GM19372 (cell line): Measurements from ENCODE around the gene ADH1A.
"Not testable (repeated sequence)": the region's sequence is repeated elsewhere in the genome, so short reads cannot be mapped to it uniquely, and the experiment has no call there.

Experiments
- ATAC-seq: cut with Tn5 transposase; IDR thresholded peaks from one replicate; pipeline ENCODE4 v1.9.1; 2021; ENCODE audit warnings: mild to moderate bottlenecking, low read depth, moderate library complexity; ENCODE audit not compliant: unreplicated experiment

The ADH1A gene

DNA sequence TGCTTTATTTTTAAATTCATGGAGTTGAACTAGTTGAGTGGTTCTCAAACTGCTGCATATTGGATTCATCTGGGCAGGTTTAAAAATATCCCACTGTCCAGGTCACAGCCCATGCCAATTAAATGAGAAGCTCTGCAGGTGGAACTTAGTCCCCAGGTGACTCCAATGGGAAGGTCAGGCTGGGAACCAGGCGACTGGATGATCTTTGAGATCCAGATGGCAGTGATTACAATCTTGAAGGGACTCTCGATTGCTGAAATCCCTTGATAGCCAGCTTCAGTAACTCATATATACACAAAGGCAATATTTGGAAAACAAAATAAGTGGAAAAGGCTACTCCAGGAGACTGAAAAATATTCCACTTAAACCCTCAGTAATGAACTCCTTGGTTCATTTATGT, 8.1 kb downstream of the ADH1A start:
- no peak for ATAC-seq

DNA sequence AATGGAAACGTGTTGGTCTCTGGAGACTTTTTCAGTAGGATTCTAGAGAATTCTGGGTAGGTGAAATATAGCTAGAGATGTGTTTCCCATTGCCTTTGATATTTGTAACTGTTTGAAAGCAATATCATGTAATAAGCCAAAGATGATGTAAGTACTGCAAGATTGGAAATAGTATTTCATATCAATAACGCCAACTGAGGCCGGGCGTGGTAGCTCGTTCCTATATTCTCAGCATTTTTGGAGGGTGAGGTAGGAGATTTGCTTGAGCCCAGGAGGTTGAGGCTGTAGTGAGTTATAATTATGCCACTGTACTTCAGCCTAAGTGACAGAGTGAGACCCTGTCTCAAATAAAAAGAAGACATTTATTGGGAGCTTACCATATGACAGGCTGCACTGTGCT, 9.5 kb downstream of the ADH1A start:
- ATAC-seq = no peak

DNA sequence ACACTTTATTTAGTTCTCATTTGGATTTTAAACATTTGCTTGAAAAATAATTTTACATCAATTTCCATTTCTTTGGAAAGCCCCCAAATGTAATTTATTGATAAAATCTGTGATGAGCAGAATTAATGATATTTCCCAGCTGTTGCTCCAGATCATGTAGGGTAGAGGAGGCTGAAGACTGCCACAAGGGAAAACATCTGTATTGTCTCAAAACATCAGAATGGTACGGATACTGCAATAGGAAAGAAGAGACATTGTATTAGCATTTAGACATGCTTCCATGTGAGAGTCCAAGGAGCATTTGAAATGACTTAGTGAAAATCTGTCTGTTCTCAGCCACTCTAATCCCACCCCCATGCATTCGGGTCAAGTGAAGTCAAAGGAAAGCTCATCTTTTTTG, 14.4 kb downstream of the ADH1A start:
- ATAC-seq = no peak

DNA sequence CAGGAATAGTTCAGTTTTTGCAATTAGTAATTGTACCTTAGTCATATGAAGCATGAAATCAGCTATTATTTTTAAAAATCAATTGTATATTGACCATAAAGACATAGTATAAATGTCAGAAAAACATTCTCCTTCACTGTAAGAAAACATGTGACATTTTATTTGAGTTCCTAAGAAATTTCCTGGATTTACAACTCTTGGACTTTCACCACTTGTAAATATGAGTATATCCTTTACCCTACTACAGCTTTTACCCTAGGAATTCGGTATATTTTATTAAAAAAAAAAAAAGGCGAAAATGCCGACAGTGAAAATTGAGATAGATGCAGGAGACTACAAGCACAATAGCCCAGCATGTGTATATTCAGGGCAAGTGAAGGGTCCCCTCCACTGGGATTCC, 14.9 kb downstream of the ADH1A start:
- no peak for ATAC-seq

DNA sequence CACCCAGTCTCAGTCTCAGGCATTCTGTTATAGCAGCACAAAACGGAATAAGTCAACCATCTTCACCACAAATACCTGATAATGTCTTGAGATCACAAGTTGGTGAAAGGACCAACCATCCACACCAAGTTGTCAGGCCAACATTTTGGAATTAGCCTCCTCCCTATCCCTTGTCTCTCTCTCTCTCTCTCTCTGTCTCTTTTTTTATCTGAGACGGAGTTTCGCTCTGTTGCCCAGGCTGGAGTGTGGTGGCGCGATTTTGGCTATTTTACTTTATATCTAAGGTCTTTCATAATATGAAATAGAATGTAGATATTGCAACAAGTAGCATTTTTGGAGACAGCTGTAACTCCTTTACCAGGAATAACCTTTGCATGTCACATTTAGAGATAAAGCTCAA, 15.7 kb downstream of the ADH1A start:
- no peak for ATAC-seq

DNA sequence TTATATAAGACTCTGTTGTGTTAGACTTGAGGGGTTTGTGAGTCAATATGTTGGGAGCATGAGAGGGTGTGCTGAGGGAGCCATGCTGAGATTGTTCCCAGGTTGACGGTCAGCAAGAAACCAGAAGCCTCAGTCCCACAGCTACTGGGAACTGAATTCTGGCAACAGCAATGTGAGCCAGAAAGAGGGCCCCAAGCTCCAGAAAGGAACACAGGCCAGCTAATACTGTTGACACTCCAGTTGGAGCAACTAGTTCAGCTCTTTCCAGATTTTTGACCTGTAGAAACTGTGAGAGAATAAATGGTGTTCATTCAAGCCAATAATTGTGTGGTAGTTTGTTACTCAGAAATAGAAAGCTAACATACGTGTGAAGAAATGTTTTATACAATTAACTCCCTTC, 17.1 kb downstream of the ADH1A start:
- no peak for ATAC-seq

DNA sequence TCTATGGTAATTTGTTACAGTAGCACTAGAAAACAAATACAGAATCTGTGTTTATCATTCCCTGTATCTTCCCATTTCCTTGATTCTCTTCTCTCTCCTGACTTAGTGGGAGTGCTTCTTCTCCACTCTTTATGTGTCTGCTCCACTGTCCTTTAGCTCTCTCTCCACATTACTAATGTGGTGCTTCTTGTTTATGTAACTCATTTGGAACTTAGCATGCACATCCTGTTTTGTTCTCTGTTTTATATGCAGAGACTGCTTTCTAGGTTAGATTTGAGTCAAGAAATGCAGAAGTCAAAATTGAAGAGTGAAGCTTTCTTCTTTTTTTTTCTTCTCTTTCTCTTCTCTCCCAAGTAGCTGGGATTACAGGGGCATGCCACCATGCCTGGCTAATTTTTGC, 25.9 kb downstream of the ADH1A start:
- no peak for ATAC-seq

DNA sequence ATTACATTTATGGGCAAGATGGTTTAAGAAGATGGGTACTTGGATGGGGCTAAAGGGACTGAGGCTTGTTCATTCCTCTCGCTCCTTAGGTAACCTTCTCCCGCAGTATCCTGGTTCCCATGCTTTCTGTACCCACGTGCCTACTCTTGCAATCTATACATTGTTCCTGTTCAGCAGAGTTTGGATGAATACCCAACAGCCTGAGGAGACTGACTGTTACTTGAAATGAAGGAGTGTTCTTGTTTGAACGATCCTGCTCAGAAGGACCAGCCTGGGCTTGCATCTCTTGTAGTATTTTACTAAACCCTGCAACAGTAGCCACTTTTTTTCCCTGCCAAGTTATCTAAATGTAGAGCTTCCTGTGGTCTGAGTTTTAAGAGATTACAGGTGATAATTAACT, 38.0 kb downstream of the ADH1A start:
- no peak for ATAC-seq

DNA sequence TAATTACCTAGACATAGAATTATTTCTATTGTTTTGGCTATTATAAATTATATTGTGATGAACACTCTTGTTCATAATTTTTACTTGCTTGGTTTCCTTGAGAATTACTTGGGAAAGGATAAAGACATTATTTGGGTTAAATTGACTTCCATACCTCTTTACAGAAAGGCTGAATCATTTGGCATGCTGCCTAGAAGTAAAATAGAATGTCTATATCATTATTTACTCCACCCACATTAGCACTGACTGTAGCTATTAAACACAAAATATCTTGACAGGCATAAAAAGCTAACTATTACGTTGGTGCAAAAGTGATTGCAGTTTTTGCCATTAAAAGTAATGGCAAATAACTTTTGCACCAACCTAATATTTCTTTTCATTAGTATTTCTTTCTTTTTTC, 42.1 kb downstream of the ADH1A start:
- no peak for ATAC-seq

DNA sequence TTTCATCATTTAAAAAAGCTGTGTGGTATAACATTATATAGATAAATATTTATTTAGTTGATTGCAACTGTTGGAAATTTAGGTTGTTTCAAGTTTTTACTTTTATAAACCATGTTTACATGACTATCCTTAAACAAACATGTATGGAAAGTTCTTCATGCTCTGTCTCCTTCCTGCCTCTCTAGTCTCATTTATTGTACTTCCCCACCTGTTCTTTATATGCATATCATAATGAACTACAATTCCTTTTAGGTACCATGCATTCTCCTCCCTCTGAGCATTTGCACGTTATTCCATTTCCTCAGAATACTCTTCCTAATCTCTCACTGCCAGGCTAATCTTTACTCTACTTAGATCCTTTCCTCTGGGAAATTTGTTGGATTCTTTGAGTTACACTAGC, 54.8 kb downstream of the ADH1A start:
- ATAC-seq = no peak

DNA sequence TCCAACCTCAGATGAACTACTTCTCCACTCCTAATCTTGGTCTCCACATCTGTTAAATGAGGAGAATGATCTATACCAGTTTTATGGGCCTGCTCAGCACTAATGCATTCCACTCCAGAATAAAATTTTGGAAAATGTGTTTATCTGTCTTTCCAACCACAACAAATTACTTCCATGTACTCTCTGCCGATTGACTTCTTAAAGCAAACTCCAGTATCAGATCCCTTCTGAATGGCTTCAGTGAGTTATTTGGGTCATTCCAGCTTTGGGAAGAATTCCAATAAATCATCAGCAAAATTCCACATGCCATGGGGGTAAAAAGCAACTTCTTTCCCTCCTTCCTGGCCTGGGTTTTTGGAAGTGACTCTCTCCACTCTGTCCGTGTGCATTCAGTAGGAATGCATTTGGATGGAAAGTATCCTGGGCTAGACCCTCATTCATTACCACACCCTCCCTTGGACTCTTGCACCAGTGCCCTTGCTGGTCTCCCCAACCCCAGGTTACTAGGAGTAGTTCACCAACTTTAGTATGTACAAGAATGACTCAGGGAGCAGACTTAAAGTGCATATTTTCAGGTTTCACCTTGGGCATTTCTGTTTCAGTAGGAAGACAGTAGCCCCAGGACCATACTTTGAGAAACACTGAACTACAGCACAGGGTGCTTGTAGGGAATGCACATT, 56.3 kb downstream of the ADH1A start:
- ATAC-seq = no peak

DNA sequence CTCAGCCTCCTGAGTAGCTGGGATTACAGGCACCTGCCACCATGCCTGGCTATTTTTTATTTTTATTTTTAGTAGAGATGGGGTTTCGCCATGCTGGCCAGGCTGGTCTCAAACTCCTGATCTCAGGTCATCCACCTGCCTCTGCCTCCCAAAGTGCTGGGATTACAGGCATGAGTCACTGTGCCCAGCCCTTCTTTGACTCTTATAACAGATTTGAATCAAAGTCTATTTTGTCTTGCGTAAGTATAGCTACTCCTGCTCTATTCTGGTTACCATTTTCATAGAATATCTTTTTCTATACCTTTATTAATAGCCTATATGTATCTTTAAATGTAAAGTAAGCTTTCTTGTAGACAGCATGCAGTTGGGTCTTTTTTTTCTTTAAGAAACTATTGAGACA, 57.4 kb downstream of the ADH1A start:
- not testable (repeated sequence) for ATAC-seq

DNA sequence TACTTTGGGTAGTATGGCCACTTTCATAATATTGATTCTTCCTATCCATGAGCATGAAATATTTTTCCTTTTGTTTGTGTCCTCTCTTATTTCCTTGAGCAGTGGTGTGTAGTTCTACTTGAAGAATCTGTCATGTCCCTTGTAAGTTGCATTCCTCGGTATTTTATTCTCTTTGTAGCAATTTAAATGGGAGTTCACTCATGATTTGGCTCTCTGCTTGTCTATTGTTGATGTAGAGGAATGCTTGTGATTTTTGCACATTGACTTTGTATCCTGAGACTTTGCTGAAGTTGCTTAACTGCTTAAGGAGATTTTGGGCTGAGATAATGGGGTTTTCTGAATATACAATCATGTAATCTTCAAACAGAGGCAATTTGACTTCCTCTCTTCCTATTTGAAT, 62.1 kb downstream of the ADH1A start:
- not testable (repeated sequence) for ATAC-seq

DNA sequence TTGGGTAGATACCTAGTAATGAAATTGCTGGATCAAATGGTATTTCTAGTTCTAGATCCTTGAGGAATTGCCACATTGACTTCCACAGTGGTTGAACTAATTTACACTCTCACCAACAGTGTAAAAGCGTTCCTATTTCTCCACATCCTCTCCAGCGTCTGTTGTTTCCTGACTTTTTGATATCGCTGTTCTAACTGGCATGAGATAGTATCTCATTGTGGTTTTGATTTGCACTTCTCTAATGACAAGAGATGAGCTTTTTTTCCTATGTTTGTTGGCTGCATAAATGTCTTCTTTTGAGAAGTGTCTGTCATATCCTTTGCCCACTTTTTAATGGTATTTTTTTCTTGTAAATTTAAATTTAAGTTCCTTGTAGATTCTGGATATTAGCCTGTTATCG, 63.1 kb downstream of the ADH1A start:
- ATAC-seq = not testable (repeated sequence)
